ENCODE data around the gene CPN2. TPM values are rescaled to one million over a fixed set of nuclear protein-coding genes. Genes with fewer than 3 reads are reported as not detected.

CPN2 gene
- total RNA-seq, 3 donors from 2014 or later (not counting 1 experiment from before 2014, with no cell fraction given) = not detected

DNA sequence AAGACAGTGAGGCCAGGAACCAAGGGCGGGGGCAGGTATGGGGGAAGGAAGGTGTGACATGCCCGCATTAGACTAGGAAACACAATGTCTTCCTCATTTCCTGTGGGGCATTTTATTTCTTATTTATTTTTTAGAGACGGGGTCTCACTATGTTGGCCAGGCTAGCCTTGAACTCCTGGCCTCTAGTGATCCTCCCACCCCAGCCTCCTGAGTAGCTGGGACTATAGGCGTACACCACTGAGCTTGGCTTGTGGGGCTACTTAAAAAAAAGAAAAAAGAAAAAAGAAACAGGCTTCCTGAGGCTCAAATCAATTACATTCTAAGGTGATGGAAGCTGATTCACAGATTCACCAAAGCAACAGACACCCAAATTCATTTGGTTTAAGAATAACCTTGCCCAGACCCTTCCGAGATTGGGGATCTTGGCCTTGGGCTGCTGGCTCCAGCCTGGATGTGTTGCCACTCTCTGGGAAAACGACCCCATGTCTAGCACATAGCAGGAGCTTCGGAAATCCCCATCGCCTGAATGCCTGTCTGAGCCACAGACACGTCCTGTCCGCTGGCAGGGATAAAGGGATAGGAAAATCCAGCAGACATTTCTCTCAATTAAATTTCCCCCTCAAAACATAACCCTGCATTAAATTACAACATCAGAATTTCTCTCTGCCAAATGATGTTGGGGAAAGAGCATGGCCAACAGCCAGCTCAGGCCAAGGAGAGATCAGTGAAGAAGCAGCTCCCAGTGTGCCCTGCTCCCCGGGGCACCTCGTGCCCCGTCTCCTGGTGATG lies 13.0 kb downstream of the CPN2 start:
- Histone ChIP-seq H3K27ac (ENCODE audit: low read length) (no peak overlapping the region), H3K4me3 (ENCODE audit: low read length) (no peak overlapping the region), H3K36me3 (ENCODE audit: control insufficient read depth, insufficient read depth, low read length) (no peaks in the 10 kb centered on the region), H3K27me3 (ENCODE audit: control insufficient read depth, insufficient read depth, low read length) (peaks cover under 1% of the 10 kb centered on the region), H3K4me1 (ENCODE audit: control insufficient read depth, insufficient read depth, low read length) (peaks cover 8% of the 10 kb centered on the region), H3K9me3 (ENCODE audit: control insufficient read depth, insufficient read depth, low read length) (no peaks in the 10 kb centered on the region)
- intact Hi-C loops (cut with micrococcal nuclease) = loop anchor here (10.0 kb wide), 1 partner anchor 237 kb away; no protein-coding TSS in a partner anchor
- no peaks in the 10 kb centered on the region for H3K36me3 Mint-ChIP-seq
- no peak for ATAC-seq
- no peak overlapping the region for H3K4me3 Mint-ChIP-seq
- 84% methylated on average over 13 of the region's 13 CpGs for WGBS (ENCODE audit: insufficient coverage)
- no peaks in the 10 kb centered on the region for H3K9me3 Mint-ChIP-seq
- peaks cover 4 to 8% of the 10 kb centered on the region in 2 donors for H3K4me1 Mint-ChIP-seq
- no peak overlapping the region for H3K27ac Mint-ChIP-seq
- H3K27me3 Mint-ChIP-seq (ENCODE audit: low read depth in 2 of 2) = peaks cover 23 to 30% of the 10 kb centered on the region in 2 donors
- TF ChIP-seq, protein P1, sequence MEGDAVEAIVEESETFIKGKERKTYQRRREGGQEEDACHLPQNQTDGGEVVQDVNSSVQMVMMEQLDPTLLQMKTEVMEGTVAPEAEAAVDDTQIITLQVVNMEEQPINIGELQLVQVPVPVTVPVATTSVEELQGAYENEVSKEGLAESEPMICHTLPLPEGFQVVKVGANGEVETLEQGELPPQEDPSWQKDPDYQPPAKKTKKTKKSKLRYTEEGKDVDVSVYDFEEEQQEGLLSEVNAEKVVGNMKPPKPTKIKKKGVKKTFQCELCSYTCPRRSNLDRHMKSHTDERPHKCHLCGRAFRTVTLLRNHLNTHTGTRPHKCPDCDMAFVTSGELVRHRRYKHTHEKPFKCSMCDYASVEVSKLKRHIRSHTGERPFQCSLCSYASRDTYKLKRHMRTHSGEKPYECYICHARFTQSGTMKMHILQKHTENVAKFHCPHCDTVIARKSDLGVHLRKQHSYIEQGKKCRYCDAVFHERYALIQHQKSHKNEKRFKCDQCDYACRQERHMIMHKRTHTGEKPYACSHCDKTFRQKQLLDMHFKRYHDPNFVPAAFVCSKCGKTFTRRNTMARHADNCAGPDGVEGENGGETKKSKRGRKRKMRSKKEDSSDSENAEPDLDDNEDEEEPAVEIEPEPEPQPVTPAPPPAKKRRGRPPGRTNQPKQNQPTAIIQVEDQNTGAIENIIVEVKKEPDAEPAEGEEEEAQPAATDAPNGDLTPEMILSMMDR (IDR thresholded peaks at IDR 0.05) = no peak
- no peak for DNase-seq

DNA sequence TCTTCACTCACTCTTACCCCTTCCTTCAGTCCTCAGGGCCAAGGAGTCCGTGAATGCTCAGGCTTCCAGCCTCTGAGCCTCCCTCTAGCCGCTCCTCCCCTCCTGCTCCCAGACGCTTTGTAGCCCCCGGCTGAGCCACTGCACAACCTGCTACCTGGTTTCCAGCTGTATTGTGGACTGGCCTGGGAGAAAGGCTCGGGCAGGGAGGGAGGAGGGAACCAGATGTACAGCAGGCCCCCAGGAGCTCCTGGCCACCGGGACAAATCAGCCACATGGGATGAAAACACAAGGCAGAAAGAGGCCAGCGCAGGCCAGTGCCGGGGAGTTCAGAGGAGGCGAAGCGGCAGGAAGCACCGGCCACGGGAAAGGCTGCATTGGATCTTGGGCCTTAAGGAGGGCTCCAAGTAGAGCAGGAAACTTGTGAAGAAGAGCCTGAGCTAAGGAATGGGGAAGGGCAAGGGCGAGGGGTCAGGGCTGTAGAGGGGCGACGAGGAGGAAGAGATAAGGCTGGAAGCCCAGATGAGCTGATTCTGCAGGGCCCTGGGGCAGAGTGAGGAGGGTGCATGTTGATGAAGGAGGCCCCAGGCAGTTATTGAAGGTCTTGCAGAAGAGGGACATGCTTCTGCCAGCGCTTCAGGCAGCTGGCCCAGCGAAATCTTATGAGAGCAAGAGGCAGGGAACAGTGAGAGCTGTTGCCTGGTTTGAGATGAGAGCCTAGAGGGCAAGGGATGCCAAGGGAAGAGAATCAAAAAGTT lies 14.3 kb downstream of the CPN2 start:
- Mint-ChIP-seq H3K9me3 (no peaks in the 10 kb centered on the region), H3K4me3 (no peak overlapping the region), H3K27me3 (ENCODE audit: low read depth in 2 of 2) (peaks cover 28 to 31% of the 10 kb centered on the region in 2 donors), H3K27ac (no peak overlapping the region), H3K36me3 (no peaks in the 10 kb centered on the region), H3K4me1 (peaks cover 4 to 10% of the 10 kb centered on the region in 2 donors)
- Histone ChIP-seq H3K27ac (ENCODE audit: low read length) (no peak overlapping the region), H3K27me3 (ENCODE audit: control insufficient read depth, insufficient read depth, low read length) (peaks cover 10% of the 10 kb centered on the region), H3K36me3 (ENCODE audit: control insufficient read depth, insufficient read depth, low read length) (no peaks in the 10 kb centered on the region), H3K9me3 (ENCODE audit: control insufficient read depth, insufficient read depth, low read length) (no peaks in the 10 kb centered on the region), H3K4me1 (ENCODE audit: control insufficient read depth, insufficient read depth, low read length) (peaks cover 9% of the 10 kb centered on the region), H3K4me3 (ENCODE audit: low read length) (no peak overlapping the region)
- 89% methylated on average over 17 of the region's 17 CpGs for WGBS (ENCODE audit: insufficient coverage)
- TF ChIP-seq, protein P1 (IDR thresholded peaks at IDR 0.05) = no peak
- intact Hi-C loops (cut with micrococcal nuclease) = loop anchor here (10.0 kb wide), 1 partner anchor 238 kb away; no protein-coding TSS in a partner anchor
- ATAC-seq = no peak
- DNase-seq = no peak

DNA sequence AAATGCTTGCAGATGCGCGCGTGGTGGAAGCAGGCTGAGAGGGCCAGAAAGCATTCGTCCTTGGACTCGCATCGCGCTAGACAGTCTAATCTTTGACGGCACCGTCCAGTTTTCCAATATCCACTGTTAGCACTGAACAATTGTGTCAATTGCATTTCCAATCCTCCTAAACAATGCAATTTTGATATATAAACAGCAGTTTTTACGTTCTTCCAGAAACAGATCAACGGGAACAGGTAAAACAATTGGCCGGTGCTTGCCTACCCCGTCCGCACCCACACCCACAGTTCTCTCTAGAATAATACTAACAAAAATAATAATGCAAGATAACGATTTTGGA lies 17.2 kb downstream of the CPN2 start:
- WGBS (ENCODE audit: insufficient coverage) = 25% methylated on average over 12 of the region's 15 CpGs
- DNase-seq = no peak
- no peak overlapping the region for H3K27ac Mint-ChIP-seq
- intact Hi-C loops (cut with micrococcal nuclease) = loop anchor here (1.0 to 10.0 kb wide), 2 partner anchors 70 to 241 kb away; no protein-coding TSS in a partner anchor
- H3K9me3 Mint-ChIP-seq = no peaks in the 10 kb centered on the region
- H3K36me3 ChIP-seq (ENCODE audit: control insufficient read depth, insufficient read depth, low read length) = no peaks in the 10 kb centered on the region
- H3K4me1 ChIP-seq (ENCODE audit: control insufficient read depth, insufficient read depth, low read length) = peaks cover 9% of the 10 kb centered on the region
- H3K4me3 ChIP-seq (ENCODE audit: low read length) = no peak overlapping the region
- peak overlapping the region; percentile 78 for H3K4me3 Mint-ChIP-seq
- H3K4me1 Mint-ChIP-seq = peaks cover 4 to 10% of the 10 kb centered on the region in 2 donors
- H3K27me3 Mint-ChIP-seq (ENCODE audit: low read depth in 2 of 2) = peaks cover 28 to 31% of the 10 kb centered on the region in 2 donors
- TF ChIP-seq, protein P1 (IDR thresholded peaks at IDR 0.05) = peak; percentile 26
- ATAC-seq = no peak
- peaks cover 10% of the 10 kb centered on the region for H3K27me3 ChIP-seq (ENCODE audit: control insufficient read depth, insufficient read depth, low read length)
- H3K9me3 ChIP-seq (ENCODE audit: control insufficient read depth, insufficient read depth, low read length) = no peaks in the 10 kb centered on the region
- H3K36me3 Mint-ChIP-seq = no peaks in the 10 kb centered on the region
- no peak overlapping the region for H3K27ac ChIP-seq (ENCODE audit: low read length)
